Psoas muscle (tissue), 8 donors: ENCODE measurements around the gene ARL5A. TPM values are rescaled to one million over a fixed set of nuclear protein-coding genes. Genes with fewer than 3 reads are reported as not detected.
"Not testable (repeated sequence)": the region's sequence is repeated elsewhere in the genome, so short reads cannot be mapped to it uniquely, and the experiment has no call there.

Source experiments
- ATAC-seq, 4 donors: fragments of 200-7000 bp; cut with Tn5 transposase; one replicate each; pipeline ENCODE4 v1.9.1; 2020; ENCODE audit warnings: moderate library complexity in 3 of 4, mild to moderate bottlenecking in 2 of 4
- DNase-seq, 2 donors: peaks; one replicate each; pipeline ENCODE4 v3.0.0-alpha.2; 2020
- H3K27ac ChIP-seq: fragments of 200-600 bp; one replicate; pipeline ENCODE4 v1.8.0; 2022
- H3K27me3 ChIP-seq, 3 donors: fragments of 200-600 bp in 1 of 3; one replicate each; pipeline versions ENCODE4 v1.6.1 to v1.8.0; 2013 to 2022; ENCODE audit warnings: low read length in 2 of 3, mild to moderate bottlenecking in 2 of 3, moderate library complexity in 1 of 3; ENCODE audit not compliant: insufficient read depth in 3 of 3
- H3K36me3 ChIP-seq, 2 donors: fragments of 200-600 bp in 1 of 2; one replicate each; pipeline versions ENCODE4 v1.6.1 to v1.8.0; 2013 to 2022; ENCODE audit warnings: low read depth in 1 of 2, mild to moderate bottlenecking in 1 of 2, moderate library complexity in 1 of 2; ENCODE audit not compliant: insufficient read depth in 1 of 2
- H3K4me1 ChIP-seq: fragments of 200-600 bp; one replicate; pipeline ENCODE4 v1.8.0; 2022
- H3K4me3 ChIP-seq: fragments of 200-600 bp; one replicate; pipeline ENCODE4 v1.8.0; 2022; ENCODE audit warnings: mild to moderate bottlenecking
- H3K9me3 ChIP-seq: fragments of 200-600 bp; one replicate; pipeline ENCODE4 v1.8.0; 2022
- WGBS, 3 donors: extraction: QIAGEN DNeasy Blood & Tissue Kit; methylation state at CpG; one replicate each; pipeline versions ENCODE4 v1.1.6 to v1.1.7; 2013; 5-methylcytosine and 5-hydroxymethylcytosine counted together
- intact Hi-C, 2 donors: fragments of 100-400 bp; cut with DNase I; formaldehyde crosslinking; loops; one replicate each; pipeline versions ENCODE4 v1.11.0 to v1.14.2; 2022
- long read RNA-seq, 2 donors: library from polyadenylated mRNA; unstranded; transcript quantifications; one replicate each; pipeline ENCODE4 v2.0.0, GENCODE V29; 2021
- polyA plus RNA-seq, 3 donors: library from polyadenylated mRNA; stranded (reverse); fragments of 200-250 nt; gene quantifications; one replicate each; pipeline ENCODE4 v1.2.3, GENCODE V29; 2013
- total RNA-seq, 4 donors: library from RNA; stranded (reverse); fragmentation: NEBNext Ultra II Directional in 2 of 4; extraction: Animal tissue kit (Norgen Biotek cat#: 25700) in 2 of 4; gene quantifications; one replicate each; pipeline versions ENCODE4 v1.2.1 to v1.2.4, GENCODE V29; 2021 to 2023
- TF ChIP-seq, protein P1 (sequence below): fragments of 200-600 bp; IDR thresholded peaks from one replicate; pipeline ENCODE4 v1.8.0; 2022; ENCODE audit warnings: antibody characterized with exemption
- donor health status: healthy with polysubstance abuse.
- donor health status: DM: no; HTN: no; CAD: no; lungs with moderate emphysema.
- donor health status: Bipolar disorder and iron deficiency.
- donor health status: healthy.
- donor health status: DM: yes; HTN: yes; CAD: no.
- donor health status: DM: no; HTN: no; CAD: no.
- donor health status: DM: no; HTN: no; CAD: no.
- donor health status: DM: yes; HTN: yes; CAD: no.

ARL5A gene, protein sequence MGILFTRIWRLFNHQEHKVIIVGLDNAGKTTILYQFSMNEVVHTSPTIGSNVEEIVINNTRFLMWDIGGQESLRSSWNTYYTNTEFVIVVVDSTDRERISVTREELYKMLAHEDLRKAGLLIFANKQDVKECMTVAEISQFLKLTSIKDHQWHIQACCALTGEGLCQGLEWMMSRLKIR
- total RNA-seq (10 to 100 TPM; 42.5 to 71.9 (median 51.7) TPM), polyA plus RNA-seq (10 to 100 TPM; 11.8 to 57.5 (median 21.0) TPM)
- long read RNA-seq, donor 1, full-length matches to known transcripts: 33 of 41 reads
- long read RNA-seq, donor 1, partial matches to known transcripts: 1 of 41 reads
- long read RNA-seq, donor 1, other reads (novel, unspliced or antisense): 7 of 41 reads
- long read RNA-seq, donor 2, full-length matches to known transcripts: 151 of 169 reads
- long read RNA-seq, donor 2, partial matches to known transcripts: 3 of 169 reads
- long read RNA-seq, donor 2, other reads (novel, unspliced or antisense): 15 of 169 reads

GRCh38 chr2:151828143-151828889, at the start of gene ARL5A:
Gene ARL5A (minus strand): TSS chr2:151828421. CDS start chr2:151828176, 245 bp downstream.
- intact Hi-C loops: loop anchor here (5.0 to 10.0 kb wide), 2 partner anchors 114 to 179 kb away; no protein-coding TSS in a partner anchor
- peak; percentile 93 to 98 (median 95) for ATAC-seq
- peak; percentile 94 to 98 for DNase-seq
- Histone ChIP-seq H3K9me3 (no peaks in the 10 kb centered on the region), H3K4me3 (peak within 1 kb of the TSS; percentile 87), H3K27me3 (no peaks in the 10 kb centered on the region), H3K4me1 (peaks cover 44% of the 10 kb centered on the region), H3K27ac (peak within 1 kb of the TSS; percentile 93), H3K36me3 (no peaks in the 10 kb centered on the region)
- TF ChIP-seq, protein P1, sequence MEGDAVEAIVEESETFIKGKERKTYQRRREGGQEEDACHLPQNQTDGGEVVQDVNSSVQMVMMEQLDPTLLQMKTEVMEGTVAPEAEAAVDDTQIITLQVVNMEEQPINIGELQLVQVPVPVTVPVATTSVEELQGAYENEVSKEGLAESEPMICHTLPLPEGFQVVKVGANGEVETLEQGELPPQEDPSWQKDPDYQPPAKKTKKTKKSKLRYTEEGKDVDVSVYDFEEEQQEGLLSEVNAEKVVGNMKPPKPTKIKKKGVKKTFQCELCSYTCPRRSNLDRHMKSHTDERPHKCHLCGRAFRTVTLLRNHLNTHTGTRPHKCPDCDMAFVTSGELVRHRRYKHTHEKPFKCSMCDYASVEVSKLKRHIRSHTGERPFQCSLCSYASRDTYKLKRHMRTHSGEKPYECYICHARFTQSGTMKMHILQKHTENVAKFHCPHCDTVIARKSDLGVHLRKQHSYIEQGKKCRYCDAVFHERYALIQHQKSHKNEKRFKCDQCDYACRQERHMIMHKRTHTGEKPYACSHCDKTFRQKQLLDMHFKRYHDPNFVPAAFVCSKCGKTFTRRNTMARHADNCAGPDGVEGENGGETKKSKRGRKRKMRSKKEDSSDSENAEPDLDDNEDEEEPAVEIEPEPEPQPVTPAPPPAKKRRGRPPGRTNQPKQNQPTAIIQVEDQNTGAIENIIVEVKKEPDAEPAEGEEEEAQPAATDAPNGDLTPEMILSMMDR: no peak
- WGBS, 3 donors: 0 to 1% (median 1%) methylated on average over 36 to 64 of the region's 64 CpGs

- H3K36me3 ChIP-seq, ATAC-seq, H3K27ac ChIP-seq, DNase-seq, H3K4me3 ChIP-seq, H3K27me3 ChIP-seq, H3K9me3 ChIP-seq, H3K4me1 ChIP-seq, intact Hi-C loops: not testable (repeated sequence)
- 77 to 91% (median 85%) methylated on average over 4 to 19 of the region's 34 CpGs for WGBS, 3 donors
Observed at GRCh38 chr2:151875631-151876030, 47.4 kb upstream of the ARL5A start.

DNA sequence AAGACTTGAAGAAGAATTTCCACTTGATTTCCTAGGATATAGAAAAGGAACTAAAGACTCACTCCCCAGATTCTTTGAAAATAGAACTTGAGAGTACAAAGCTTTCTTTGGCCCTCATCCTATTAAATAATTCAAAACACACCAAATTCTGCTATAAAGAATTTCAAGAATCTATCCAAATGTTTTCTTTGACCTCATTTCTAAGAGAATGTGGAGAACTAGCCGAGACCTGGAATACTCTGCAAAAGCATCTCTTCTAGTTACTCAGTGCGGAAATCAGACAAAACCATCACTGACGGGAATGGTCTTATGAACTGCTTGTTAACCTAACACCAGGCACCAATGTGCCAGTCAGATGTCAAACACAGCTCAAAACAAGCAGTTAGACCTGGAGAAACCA, 44.2 kb upstream of the ARL5A start:
- DNase-seq: no peak
- WGBS, 3 donors: 79 to 83% (median 83%) methylated on average over 3 of the region's 3 CpGs
- no peaks in the 10 kb centered on the region for H3K27me3 ChIP-seq
- no peaks in the 10 kb centered on the region for H3K9me3 ChIP-seq
- H3K27ac ChIP-seq: no peak overlapping the region
- no peaks in the 10 kb centered on the region for H3K36me3 ChIP-seq
- no peak for ATAC-seq
- no peak overlapping the region for H3K4me3 ChIP-seq
- intact Hi-C loops: loop anchor here in 1 of 2 donors (5.0 kb wide), 1 partner anchor 35 kb away; no protein-coding TSS in a partner anchor
- TF ChIP-seq, protein P1: no peak
- H3K4me1 ChIP-seq: no peaks in the 10 kb centered on the region

GRCh38 chr2:151869291-151869690, 41.1 kb upstream of the ARL5A start:
- H3K36me3 ChIP-seq: no peaks in the 10 kb centered on the region
- DNase-seq: no peak
- no peaks in the 10 kb centered on the region for H3K27me3 ChIP-seq
- TF ChIP-seq, protein P1: no peak
- WGBS, 3 donors: 55 to 66% (median 63%) methylated on average over 5 of the region's 5 CpGs
- no peak overlapping the region for H3K4me3 ChIP-seq
- H3K4me1 ChIP-seq: no peaks in the 10 kb centered on the region
- no peak overlapping the region for H3K27ac ChIP-seq
- ATAC-seq: no peak
- intact Hi-C loops: no loop called here
- no peaks in the 10 kb centered on the region for H3K9me3 ChIP-seq

- intact Hi-C loops: no loop called here
- Histone ChIP-seq H3K27ac (no peak overlapping the region), H3K4me3 (no peak overlapping the region), H3K36me3 (no peaks in the 10 kb centered on the region), H3K4me1 (no peaks in the 10 kb centered on the region), H3K9me3 (no peaks in the 10 kb centered on the region), H3K27me3 (no peaks in the 10 kb centered on the region)
- TF ChIP-seq, protein P1: no peak
- WGBS, 3 donors: 93 to 99% (median 97%) methylated on average over 5 of the region's 5 CpGs
- DNase-seq (no peak), ATAC-seq (no peak)
Observed at GRCh38 chr2:151862700-151863099, 34.5 kb upstream of the ARL5A start.
